Amygdala (tissue), 56 donors: Measurements from ENCODE around the gene PSMC3IP.
"Not testable (repeated sequence)": the region's sequence is repeated elsewhere in the genome, so short reads cannot be mapped to it uniquely, and the experiment has no call there.

Experiments
- DNase-seq, 56 donors: peaks; one replicate each; lab custom pipeline; 2025; lab: John Stamatoyannopoulos, UW

Gene PSMC3IP

GRCh38 chr17:42562388-42563142 is 15.0 kb downstream of the PSMC3IP start:
- peak in 3 of 56 donors; percentile 13 to 58 (median 35) for DNase-seq

- peak; percentile 47 to 95 (median 88) for DNase-seq
These were observed 15.6 kb downstream of the PSMC3IP start, which contains the start of gene COASY for GRCh38 chr17:42561897-42562387. Gene COASY, plus strand, starts transcription at chr17:42562148. Its CDS starts 475 bp downstream, at chr17:42562623.

- no peak for DNase-seq
These were observed 17.3 kb downstream of the PSMC3IP start for GRCh38 chr17:42560246-42560645.

- no peak for DNase-seq
These were observed 18.5 kb downstream of the PSMC3IP start for GRCh38 chr17:42559075-42559474.

- not testable (repeated sequence) for DNase-seq
These were observed 21.4 kb downstream of the PSMC3IP start for GRCh38 chr17:42555961-42556617.

GRCh38 chr17:42555122-42555622 is 22.4 kb downstream of the PSMC3IP start:
- no peak for DNase-seq

- DNase-seq: peak in 51 of 56 donors; percentile 38 to 88 (median 73)
These were observed 23.0 kb downstream of the PSMC3IP start for GRCh38 chr17:42554250-42555121.

- peak in 1 of 56 donors; percentile 26 for DNase-seq
These were observed 23.7 kb downstream of the PSMC3IP start for GRCh38 chr17:42553866-42554249.

- DNase-seq: no peak
These were observed 24.2 kb downstream of the PSMC3IP start for GRCh38 chr17:42553161-42553818.

GRCh38 chr17:42552736-42553135 is 24.8 kb downstream of the PSMC3IP start, which contains the start of gene HSD17B1:
Gene HSD17B1, plus strand, starts transcription at chr17:42552923. Its CDS starts 11 bp downstream, at chr17:42552934.
- not testable (repeated sequence) for DNase-seq

- DNase-seq: no peak
These were observed 28.4 kb downstream of the PSMC3IP start for GRCh38 chr17:42548993-42549755.

- no peak for DNase-seq
These were observed 29.3 kb downstream of the PSMC3IP start for GRCh38 chr17:42548070-42548837.

GRCh38 chr17:42547698-42548069 is 29.8 kb downstream of the PSMC3IP start:
- DNase-seq: no peak

GRCh38 chr17:42547001-42547461 is 30.5 kb downstream of the PSMC3IP start:
- DNase-seq: no peak

GRCh38 chr17:42545755-42546505 is 31.6 kb downstream of the PSMC3IP start:
- not testable (repeated sequence) for DNase-seq

- no peak for DNase-seq
These were observed 32.6 kb downstream of the PSMC3IP start for GRCh38 chr17:42544874-42545283.
